CD4-positive, alpha-beta T cell treated with Interleukin-4 for 1 hour (primary cell): ENCODE data around the gene KIRREL3.

Experiments used
- DNase-seq, 2 donors: peaks; one replicate each; pipeline ENCODE4 v3.0.0-alpha.2; 2020 to 2022

KIRREL3 gene

GRCh38 chr11:126522152-126522551 is 478.4 kb downstream of the KIRREL3 start:
- DNase-seq = no peak

GRCh38 chr11:126521196-126521595 is 479.4 kb downstream of the KIRREL3 start:
- no peak for DNase-seq

GRCh38 chr11:126519764-126520734 is 480.5 kb downstream of the KIRREL3 start:
- DNase-seq = no peak

DNA sequence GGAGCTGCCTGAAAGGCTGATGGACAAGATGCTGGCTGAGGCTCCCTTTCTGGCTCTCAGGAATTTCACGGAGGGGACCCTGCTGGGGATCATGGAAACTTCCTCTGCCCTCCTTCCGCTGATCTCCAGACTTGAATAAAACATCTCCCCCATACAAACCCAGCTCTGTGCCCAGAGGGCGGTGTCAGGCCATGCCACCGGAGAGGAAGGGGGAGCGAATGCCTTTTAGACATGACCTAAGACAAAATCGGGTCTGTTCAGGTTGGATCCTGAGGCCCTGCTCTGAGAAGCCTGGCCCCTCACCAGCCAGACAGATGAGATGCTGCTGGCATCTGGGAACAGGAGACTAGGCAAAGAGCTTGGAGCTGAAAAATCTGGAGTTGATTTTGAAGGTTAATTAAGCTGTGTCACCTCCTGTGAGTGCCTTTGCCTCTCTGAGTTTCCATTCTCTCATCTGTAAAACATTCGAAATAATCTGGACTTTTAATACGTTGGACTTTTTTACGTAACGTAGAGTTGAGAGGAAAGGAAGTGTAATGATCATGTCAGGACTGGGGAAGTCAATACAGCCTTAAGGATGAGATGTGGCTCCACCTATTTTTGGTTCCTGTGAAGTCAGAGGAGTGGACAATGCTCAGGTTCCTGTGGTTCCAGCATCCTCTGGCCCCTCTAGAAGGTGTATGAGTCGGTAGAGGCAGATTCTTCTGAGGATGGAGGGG is 481.4 kb downstream of the KIRREL3 start:
- DNase-seq = no peak

GRCh38 chr11:126518071-126518971 is 482.2 kb downstream of the KIRREL3 start:
- DNase-seq = no peak

GRCh38 chr11:126515501-126515900 is 485.1 kb downstream of the KIRREL3 start:
- no peak for DNase-seq

- DNase-seq = no peak
Measured at GRCh38 chr11:126514061-126514693, 486.4 kb downstream of the KIRREL3 start.

- DNase-seq = no peak
Measured at GRCh38 chr11:126512741-126513715, 487.5 kb downstream of the KIRREL3 start.

DNA sequence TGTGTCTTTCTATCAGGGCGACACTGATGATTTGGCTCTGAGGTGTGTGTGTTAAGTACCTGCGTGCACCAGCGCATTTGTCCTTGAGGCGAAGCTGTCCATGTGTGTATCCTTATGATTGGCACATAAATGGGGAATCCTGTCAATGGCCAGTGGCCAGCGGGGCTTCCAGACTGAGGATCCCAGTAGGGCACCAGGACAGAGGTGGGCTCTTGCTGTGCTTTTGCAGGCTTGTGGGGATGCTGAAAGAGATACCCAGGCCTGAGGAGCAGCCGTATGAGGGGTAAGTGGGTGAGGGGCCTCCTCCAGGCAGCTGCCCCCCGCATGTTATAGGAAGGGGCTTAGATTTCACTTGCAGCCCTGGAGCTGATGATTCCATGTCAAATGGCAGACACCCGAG is 488.3 kb downstream of the KIRREL3 start:
- no peak for DNase-seq

- no peak for DNase-seq
Measured at GRCh38 chr11:126511475-126512115, 489.0 kb downstream of the KIRREL3 start.

- no peak for DNase-seq
Measured at GRCh38 chr11:126510621-126511370, 489.8 kb downstream of the KIRREL3 start.

GRCh38 chr11:126507646-126508045 is 492.9 kb downstream of the KIRREL3 start:
- DNase-seq = no peak

GRCh38 chr11:126506789-126507188 is 493.8 kb downstream of the KIRREL3 start:
- DNase-seq = no peak

DNA sequence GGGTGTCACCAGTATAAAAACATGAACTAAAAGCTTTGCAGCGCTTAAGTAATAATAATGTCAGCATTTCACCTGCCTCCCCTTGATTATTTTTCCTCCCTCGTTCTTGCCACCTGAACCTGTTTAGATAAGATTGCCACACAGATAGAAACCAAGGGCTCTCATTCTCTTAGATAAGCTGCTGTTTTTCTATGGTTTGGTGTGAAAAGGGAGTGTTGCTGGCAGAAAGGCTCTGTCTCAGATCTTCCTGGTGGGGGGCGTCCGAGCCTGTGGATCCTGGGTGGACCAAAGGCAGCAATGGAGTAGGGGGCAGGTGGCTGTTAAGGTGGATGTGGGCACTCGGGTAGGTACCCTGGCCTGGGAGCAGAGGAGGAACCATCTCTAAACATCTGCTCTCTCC is 497.6 kb downstream of the KIRREL3 start:
- DNase-seq = no peak

DNA sequence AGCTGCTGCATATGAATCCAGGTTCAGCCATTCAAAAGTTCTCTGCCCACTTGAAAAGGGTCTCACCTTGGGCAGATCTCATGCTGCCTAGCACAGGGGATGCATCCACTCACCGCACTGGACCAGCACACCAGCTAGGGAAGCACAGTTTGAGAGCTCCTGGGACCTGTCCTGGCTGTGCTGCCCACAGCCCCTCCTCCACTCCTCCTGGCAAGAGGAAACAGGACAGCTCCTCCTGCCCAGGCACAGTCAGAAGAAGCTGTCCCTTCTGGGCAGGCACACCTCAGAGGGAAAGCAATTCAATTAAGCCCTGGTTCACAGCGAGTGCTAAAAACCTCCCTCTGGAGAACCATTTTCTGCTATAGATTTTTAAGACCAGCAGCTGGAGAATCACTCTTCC is 498.4 kb downstream of the KIRREL3 start:
- no peak for DNase-seq

GRCh38 chr11:126501641-126502040 is 498.9 kb downstream of the KIRREL3 start:
- no peak for DNase-seq

GRCh38 chr11:126500981-126501380 is 499.6 kb downstream of the KIRREL3 start:
- no peak for DNase-seq

DNA sequence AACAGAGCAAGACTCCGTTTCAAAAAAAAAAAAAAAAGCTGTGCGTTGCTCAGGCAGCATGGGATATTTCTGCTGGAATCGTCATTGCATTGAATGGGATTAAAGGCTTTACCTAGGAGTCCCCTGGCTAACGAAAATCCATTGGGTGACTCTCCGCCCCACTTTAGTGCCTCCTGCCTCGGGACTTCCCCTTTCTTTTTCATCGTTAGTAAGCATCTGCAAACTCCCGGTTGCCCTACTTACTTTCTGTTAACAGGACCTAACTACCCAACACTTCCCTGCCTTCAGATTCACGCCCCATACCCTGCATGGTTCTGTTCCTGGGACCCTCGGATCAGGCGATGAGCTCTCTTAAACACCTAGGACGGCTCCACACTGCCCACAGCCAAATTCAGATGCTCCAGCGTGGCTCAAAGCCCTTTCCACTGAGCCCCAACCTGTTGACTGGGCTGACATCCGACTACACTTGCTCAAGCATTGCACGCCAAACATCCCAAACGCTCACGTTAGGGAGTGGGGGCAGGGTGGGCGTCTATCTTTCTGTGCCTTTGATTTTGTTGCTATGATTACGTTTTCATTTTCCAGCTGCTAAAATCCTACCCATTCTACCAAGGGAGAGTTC is 501.3 kb downstream of the KIRREL3 start:
- no peak for DNase-seq

DNA sequence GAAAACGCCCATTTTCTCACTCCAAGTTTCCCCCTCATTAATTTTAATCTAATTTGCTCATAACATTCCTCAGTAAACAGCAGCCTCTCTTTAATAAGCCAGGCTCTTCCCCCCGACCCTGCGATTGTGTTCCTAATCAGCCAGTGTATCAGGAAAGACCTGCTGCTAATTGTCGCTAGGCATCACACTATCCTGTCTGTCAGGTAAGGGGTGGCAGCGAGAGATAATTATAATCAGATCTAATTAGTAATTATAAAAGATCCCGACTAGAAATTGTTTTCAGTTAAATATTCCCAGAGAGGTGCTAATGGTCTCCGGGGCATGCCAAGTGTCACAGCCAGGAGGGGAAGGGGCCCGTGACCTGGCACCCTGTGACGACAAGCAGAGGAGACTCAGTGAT is 502.3 kb downstream of the KIRREL3 start:
- DNase-seq = no peak
